SK-N-SH (cell line): ENCODE measurements around the gene NLRC5. TPM values are rescaled to one million over a fixed set of nuclear protein-coding genes. Genes with fewer than 3 reads are reported as not detected.
A peak's percentile ranks its signal among the peaks of the same experiment; 100 is the strongest.
"Not testable (repeated sequence)": the region's sequence is repeated elsewhere in the genome, so short reads cannot be mapped to it uniquely, and the experiment has no call there.

Experiments
- CTCF ChIA-PET: fragments of 300-600, 350-600 bp; formaldehyde crosslinking; extraction: SDS; loops from one replicate; lab custom pipeline; 2021; lab: Yijun Ruan, JAX
- POLR2A ChIA-PET: fragments of 350-600 bp; sonication (Branson Sonifier 250); formaldehyde crosslinking; extraction: SDS; loops from one replicate; lab custom pipeline; 2020; ENCODE audit warnings: antibody characterized with exemption, inconsistent platforms; lab: Yijun Ruan, JAX
- DNase-seq: peaks from one replicate; pipeline ENCODE4 v3.0.0; 2012
- H2AFZ ChIP-seq: fragments of 200-600 bp; sonication (generic); 2 replicates; pipeline ENCODE4 v1.8.1; 2016; ENCODE audit warnings: antibody characterized with exemption, mild to moderate bottlenecking, low read depth
- H3F3A ChIP-seq: fragments of 200-600 bp; sonication (generic); replicated peaks from 2 replicates; pipeline ENCODE3; 2016; ENCODE audit warnings: antibody characterized with exemption, mild to moderate bottlenecking; ENCODE audit not compliant: insufficient read depth
- H3K27ac ChIP-seq, 2 experiments: fragments of 200-500 bp in 1 of 2; fragments of 200-600 bp in 1 of 2; sonication (Bioruptor generic) in 1 of 2; sonication (generic), shearing (Covaris generic) in 1 of 2; 2 replicates each; pipeline versions ENCODE4 v1.5.1 to v1.6.1; 2014 to 2016; ENCODE audit warnings: low read depth in 2 of 2, inconsistent platforms in 1 of 2, low read length in 1 of 2, mild to moderate bottlenecking in 1 of 2, mixed read lengths in 1 of 2
- H3K27me3 ChIP-seq: fragments of 200-600 bp; sonication (generic), shearing (Covaris generic); 2 replicates; pipeline ENCODE4 v1.6.1; 2016; ENCODE audit warnings: mixed run types; ENCODE audit not compliant: insufficient read depth
- H3K36me3 ChIP-seq, 2 experiments: fragments of 200-500 bp in 1 of 2; fragments of 200-600 bp in 1 of 2; sonication (Bioruptor generic) in 1 of 2; sonication (generic) in 1 of 2; replicated peaks in 1 of 2; 2 replicates each; pipeline versions ENCODE3 to v1.5.1; 2014 to 2016; ENCODE audit warnings: low read length in 1 of 2, mild to moderate bottlenecking in 1 of 2; ENCODE audit not compliant: insufficient read depth in 2 of 2, control insufficient read depth in 1 of 2
- H3K4me1 ChIP-seq, 2 experiments: fragments of 200-500 bp in 1 of 2; fragments of 200-600 bp in 1 of 2; sonication (Bioruptor generic) in 1 of 2; sonication (generic), shearing (Covaris generic) in 1 of 2; 2 replicates each; pipeline versions ENCODE4 v1.5.1 to v1.6.1; 2014 to 2016; ENCODE audit warnings: low read depth in 1 of 2, low read length in 1 of 2, mixed run types in 1 of 2; ENCODE audit not compliant: insufficient read depth in 2 of 2, control insufficient read depth in 1 of 2
- H3K4me2 ChIP-seq: fragments of 200-600 bp; sonication (generic), shearing (Covaris generic); 2 replicates; pipeline ENCODE4 v1.6.1; 2017; ENCODE audit warnings: mixed run types
- H3K4me3 ChIP-seq, 2 experiments: fragments of 200-500 bp in 1 of 2; fragments of 200-600 bp in 1 of 2; sonication (Bioruptor generic) in 1 of 2; sonication (generic), shearing (Covaris generic) in 1 of 2; 2 replicates each; pipeline versions ENCODE4 v1.5.1 to v1.8.1; 2014 to 2016; ENCODE audit warnings: low read depth in 2 of 2, inconsistent platforms in 1 of 2, low read length in 1 of 2, mild to moderate bottlenecking in 1 of 2, mixed read lengths in 1 of 2, moderate library complexity in 1 of 2
- H3K79me2 ChIP-seq: fragments of 200-600 bp; sonication (generic); 2 replicates; pipeline ENCODE4 v1.8.1; 2017; ENCODE audit warnings: mild to moderate bottlenecking; ENCODE audit not compliant: insufficient read depth
- H3K9ac ChIP-seq: fragments of 200-600 bp; sonication (generic); 2 replicates; pipeline ENCODE4 v1.6.1; 2017; ENCODE audit warnings: mixed run types
- H3K9me2 ChIP-seq: fragments of 200-600 bp; sonication (generic); 2 replicates; pipeline ENCODE4 v1.6.1; 2017; ENCODE audit warnings: mixed run types
- H3K9me3 ChIP-seq: fragments of 200-600 bp; sonication (generic); 2 replicates; pipeline ENCODE4 v1.6.1; 2017; ENCODE audit warnings: mixed run types, mild to moderate bottlenecking, moderate library complexity
- H4K20me1 ChIP-seq: fragments of 200-600 bp; sonication (generic); 2 replicates; pipeline ENCODE4 v1.6.1; 2017; ENCODE audit warnings: mild to moderate bottlenecking, mixed run types; ENCODE audit not compliant: insufficient read depth
- EZH2phosphoT487 ChIP-seq: fragments of 200-600 bp; sonication (generic); IDR thresholded peaks from 2 replicates; pipeline ENCODE4 v1.6.1; 2017; ENCODE audit warnings: low read depth, mixed run types, mild to moderate bottlenecking, antibody characterized with exemption, moderate library complexity, borderline replicate concordance
- GATA2 ChIP-seq: sonication (generic); formaldehyde crosslinking; IDR thresholded peaks from 2 replicates; pipeline ENCODE4 v1.5.0; 2020; ENCODE audit warnings: mild to moderate bottlenecking, missing genetic modification reagents
- JUND ChIP-seq: IDR thresholded peaks from 2 replicates; pipeline ENCODE4 v1.4.0; 2012
- NRF1 ChIP-seq: IDR thresholded peaks from 2 replicates; pipeline ENCODE4 v1.6.1; 2012; ENCODE audit warnings: low read depth, mild to moderate bottlenecking, low read length
- SIN3A ChIP-seq: IDR thresholded peaks from 2 replicates; pipeline ENCODE4 v1.6.1; 2012; ENCODE audit warnings: low read depth, mild to moderate bottlenecking, low read length, moderate library complexity, borderline replicate concordance
- TCF12 ChIP-seq: IDR thresholded peaks from 2 replicates; pipeline ENCODE4 v1.4.0; 2012
- WGBS: methylation state at CpG from one replicate; pipeline ENCODE4 v1.1.6; 2017; ENCODE audit warnings: low lambda C conversion rate; 5-methylcytosine and 5-hydroxymethylcytosine counted together
- polyA plus RNA-seq, 3 experiments: library from polyadenylated mRNA; depleted of rRNA; stranded (reverse); fragments of >200 nt; gene quantifications; 2 replicates each; pipeline ENCODE4 v1.2.3, GENCODE V29; 2012
- TF ChIP-seq, protein P1 (sequence below): IDR thresholded peaks from 2 replicates; pipeline ENCODE4 v1.4.0; 2012; ENCODE audit warnings: low read depth, borderline replicate concordance
- TF ChIP-seq, protein P2 (sequence below): fragments of 150-350 bp; IDR thresholded peaks from 2 replicates; pipeline ENCODE4 v1.6.1; 2017; ENCODE audit warnings: antibody characterized with exemption, low read length, low read depth, borderline replicate concordance

The NLRC5 gene
- polyA plus RNA-seq, 1 of the 3 experiments (the other 2 are of a cell fraction) = 6.5 TPM

DNA sequence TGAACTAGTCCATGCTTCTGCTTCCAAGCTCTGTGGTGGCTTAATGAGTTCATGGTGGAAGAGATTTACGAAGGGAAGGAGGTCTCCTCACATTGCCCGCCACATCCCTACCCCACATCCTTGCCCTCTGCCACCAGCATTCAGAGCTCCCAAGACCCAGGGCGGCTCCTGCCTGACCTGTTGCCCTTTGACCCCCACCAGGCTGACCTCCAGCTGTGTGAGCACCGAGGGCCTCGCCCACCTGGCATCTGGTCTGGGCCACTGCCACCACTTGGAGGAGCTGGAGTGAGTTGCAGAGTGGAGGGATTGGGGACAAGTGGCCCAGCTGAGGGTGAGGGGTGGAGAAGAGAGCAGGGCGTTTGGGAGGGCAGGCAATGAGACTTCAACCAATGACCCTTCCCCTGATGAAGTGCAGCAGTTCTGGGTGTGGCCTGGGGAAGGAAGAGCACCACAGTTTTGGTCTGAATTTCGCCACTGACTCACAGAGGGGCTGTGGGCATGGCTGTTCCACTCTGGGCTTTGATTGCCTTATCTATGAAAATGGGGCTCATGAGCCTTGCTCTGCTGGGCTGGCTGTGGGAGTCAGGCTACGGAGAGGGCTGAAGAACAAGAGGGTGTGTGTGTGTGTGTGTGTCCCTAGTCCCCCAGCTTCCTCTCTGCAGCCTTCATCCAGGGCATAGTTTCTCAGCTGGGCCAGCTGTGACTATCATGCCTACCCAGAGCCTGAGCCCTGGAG, 80.4 kb downstream of the NLRC5 start (continued):
- TF ChIP-seq SIN3A = no peak

DNA sequence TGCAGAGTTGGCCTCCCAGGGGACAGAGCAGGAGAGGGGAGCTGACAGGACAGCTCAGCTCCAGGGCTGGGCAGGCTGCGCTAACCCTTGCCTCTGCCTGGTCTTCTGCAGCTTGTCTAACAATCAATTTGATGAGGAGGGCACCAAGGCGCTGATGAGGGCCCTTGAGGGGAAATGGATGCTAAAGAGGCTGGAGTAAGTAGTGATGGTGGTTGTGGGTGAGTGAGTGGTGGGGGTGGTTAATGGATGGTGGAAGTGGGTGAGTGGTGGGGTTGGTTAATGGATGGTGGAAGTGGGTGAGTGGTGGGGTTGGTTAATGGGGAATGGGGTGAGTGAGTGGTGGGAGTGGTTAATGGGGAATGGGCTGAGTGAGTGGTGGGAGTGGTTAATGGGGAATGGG, 81.1 kb downstream of the NLRC5 start:
- POLR2A ChIA-PET = no interaction called here
- WGBS = 79% methylated on average over 2 of the region's 2 CpGs

DNA sequence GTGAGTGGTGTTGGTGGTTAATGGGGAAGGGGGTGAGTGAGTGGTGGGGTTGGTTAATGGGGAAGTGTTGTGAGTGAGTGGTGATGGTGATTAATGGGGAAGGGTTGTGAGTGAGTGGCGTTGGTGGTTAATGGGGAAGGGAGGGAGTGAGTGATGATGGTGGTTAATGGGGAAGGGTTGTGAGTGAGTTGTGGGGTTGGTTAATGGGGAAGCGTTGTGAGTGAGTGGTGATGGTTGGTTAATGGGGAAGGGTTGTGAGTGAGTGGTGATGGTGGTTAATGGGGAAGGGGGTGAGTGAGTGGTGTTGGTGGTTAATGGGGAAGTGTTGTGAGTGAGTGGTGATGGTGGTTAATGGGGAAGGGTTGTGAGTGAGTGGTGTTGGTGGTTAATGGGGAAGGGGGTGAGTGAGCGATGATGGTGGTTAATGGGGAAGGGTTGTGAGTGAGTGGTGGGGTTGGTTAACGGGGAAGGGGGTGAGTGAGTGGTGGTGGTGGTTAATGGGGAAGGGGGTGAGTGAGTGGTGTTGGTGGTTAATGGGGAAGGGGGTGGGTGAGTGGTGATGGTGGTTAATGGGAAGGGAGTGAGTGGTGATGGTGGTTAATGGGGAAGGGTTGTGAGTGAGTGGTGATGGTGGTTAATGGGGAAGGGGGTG, 81.8 kb downstream of the NLRC5 start:
- CTCF ChIA-PET = interaction anchor here (2.1 to 2.4 kb wide), 2 partner anchors 9 to 13 kb away, joined by 6 to 19 read pairs; no protein-coding TSS in a partner anchor
- DNase-seq, H4K20me1 ChIP-seq, H3K9ac ChIP-seq, H3K4me3 ChIP-seq, H3K27ac ChIP-seq, H3K27me3 ChIP-seq, H3K4me2 ChIP-seq, H3K79me2 ChIP-seq, H2AFZ ChIP-seq, POLR2A ChIA-PET, H3K4me1 ChIP-seq, H3K36me3 ChIP-seq, H3K9me2 ChIP-seq, H3F3A ChIP-seq, H3K9me3 ChIP-seq: not testable (repeated sequence)
- WGBS = 95% methylated on average over 4 of the region's 4 CpGs

More for the DNA sequence above, 81.1 kb downstream of the NLRC5 start:
- H3K36me3 ChIP-seq = no peaks in the 10 kb centered on the region
- CTCF ChIA-PET = interaction anchor here (2.2 kb wide), 1 partner anchor 14 kb away, joined by 10 read pairs; no protein-coding TSS in a partner anchor
- H3K9me3 ChIP-seq = no peaks in the 10 kb centered on the region
- H4K20me1 ChIP-seq = no peaks in the 10 kb centered on the region
- TF ChIP-seq GATA2 (CRISPR knock-in tag) (no peak), TCF12 (no peak), JUND (no peak)
- H3F3A ChIP-seq = peaks cover 10% of the 10 kb centered on the region
- DNase-seq = no peak
- no peak overlapping the region for H2AFZ ChIP-seq
- no peaks in the 10 kb centered on the region for H3K27me3 ChIP-seq
- H3K4me3 ChIP-seq = no peak overlapping the region
- peaks cover 0 to 4% of the 10 kb centered on the region in 2 experiments; a peak in 1 of 4 replicates for H3K4me1 ChIP-seq
- no peaks in the 10 kb centered on the region for H3K79me2 ChIP-seq
- no peaks in the 10 kb centered on the region for H3K9me2 ChIP-seq
- H3K9ac ChIP-seq = no peak overlapping the region
- H3K4me2 ChIP-seq = no peak overlapping the region
- H3K27ac ChIP-seq = no peak overlapping the region

DNA sequence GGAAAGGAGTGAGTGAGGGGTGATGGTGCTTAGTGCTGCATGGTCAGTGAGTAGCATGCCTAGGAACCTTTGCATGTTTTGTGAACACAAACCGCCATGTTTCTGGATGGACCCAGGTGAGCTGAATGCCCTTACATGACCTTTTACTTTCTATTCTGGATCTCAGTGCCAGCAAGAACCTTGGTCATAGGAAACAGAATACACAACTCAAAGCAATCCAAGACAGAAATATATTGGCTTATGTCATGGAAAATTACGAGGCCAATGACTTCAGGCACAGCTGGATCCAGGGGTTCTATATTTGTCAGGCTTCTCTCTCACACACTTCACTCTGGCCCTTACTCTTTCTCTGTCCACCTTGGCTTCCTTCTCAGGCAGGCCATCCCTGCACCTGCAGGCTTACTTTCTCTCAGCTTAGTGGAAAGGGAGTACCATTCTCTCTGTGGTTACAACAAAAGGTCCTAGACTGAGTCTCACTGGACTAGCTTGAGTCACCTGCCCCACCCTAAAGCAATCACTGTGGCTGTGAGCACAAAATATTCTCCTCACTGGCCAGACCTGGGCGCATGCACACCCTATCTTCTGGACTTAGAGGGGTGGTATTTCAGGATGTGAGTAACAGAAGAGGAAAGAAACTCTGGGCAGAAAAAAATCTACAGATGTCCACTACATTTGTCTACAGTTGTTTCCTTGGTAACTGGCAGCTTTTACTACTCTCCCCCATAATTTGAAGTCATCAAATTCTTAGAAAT, 82.7 kb downstream of the NLRC5 start:
- H3K9ac ChIP-seq = no peak overlapping the region
- H3K4me2 ChIP-seq = peak overlapping the region; percentile 15; the same call in 1 of the 2 replicates
- ChIA-PET POLR2A (interaction anchor here (0.6 to 0.9 kb wide), 2 partner anchors 10 to 585 kb away, joined by 3 read pairs; no protein-coding TSS in a partner anchor), CTCF (interaction anchor here (0.8 to 2.4 kb wide), 3 partner anchors 10 to 15 kb away, joined by 3 to 19 read pairs (median 6); no protein-coding TSS in a partner anchor)
- H4K20me1 ChIP-seq = no peaks in the 10 kb centered on the region
- no peaks in the 10 kb centered on the region for H3K36me3 ChIP-seq
- no peak overlapping the region for H2AFZ ChIP-seq
- H3K4me1 ChIP-seq = peaks cover 0 to 4% of the 10 kb centered on the region in 2 experiments; a peak in 1 of 4 replicates
- no peak for DNase-seq
- H3F3A ChIP-seq = peaks cover 10% of the 10 kb centered on the region
- H3K27me3 ChIP-seq = no peaks in the 10 kb centered on the region
- H3K9me3 ChIP-seq = no peaks in the 10 kb centered on the region
- 69% methylated on average over 3 of the region's 3 CpGs for WGBS
- H3K4me3 ChIP-seq = no peak overlapping the region
- no peaks in the 10 kb centered on the region for H3K9me2 ChIP-seq
- peak overlapping the region in 1 of 2 experiments; percentile 49; a peak in 2 of 4 replicates for H3K27ac ChIP-seq
- no peaks in the 10 kb centered on the region for H3K79me2 ChIP-seq
- TF ChIP-seq, protein P1, sequence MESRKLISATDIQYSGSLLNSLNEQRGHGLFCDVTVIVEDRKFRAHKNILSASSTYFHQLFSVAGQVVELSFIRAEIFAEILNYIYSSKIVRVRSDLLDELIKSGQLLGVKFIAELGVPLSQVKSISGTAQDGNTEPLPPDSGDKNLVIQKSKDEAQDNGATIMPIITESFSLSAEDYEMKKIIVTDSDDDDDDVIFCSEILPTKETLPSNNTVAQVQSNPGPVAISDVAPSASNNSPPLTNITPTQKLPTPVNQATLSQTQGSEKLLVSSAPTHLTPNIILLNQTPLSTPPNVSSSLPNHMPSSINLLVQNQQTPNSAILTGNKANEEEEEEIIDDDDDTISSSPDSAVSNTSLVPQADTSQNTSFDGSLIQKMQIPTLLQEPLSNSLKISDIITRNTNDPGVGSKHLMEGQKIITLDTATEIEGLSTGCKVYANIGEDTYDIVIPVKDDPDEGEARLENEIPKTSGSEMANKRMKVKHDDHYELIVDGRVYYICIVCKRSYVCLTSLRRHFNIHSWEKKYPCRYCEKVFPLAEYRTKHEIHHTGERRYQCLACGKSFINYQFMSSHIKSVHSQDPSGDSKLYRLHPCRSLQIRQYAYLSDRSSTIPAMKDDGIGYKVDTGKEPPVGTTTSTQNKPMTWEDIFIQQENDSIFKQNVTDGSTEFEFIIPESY = no peak
- TF ChIP-seq EZH2phosphoT487 (no peak), NRF1 (no peak), TCF12 (no peak)
- TF ChIP-seq, protein P2, sequence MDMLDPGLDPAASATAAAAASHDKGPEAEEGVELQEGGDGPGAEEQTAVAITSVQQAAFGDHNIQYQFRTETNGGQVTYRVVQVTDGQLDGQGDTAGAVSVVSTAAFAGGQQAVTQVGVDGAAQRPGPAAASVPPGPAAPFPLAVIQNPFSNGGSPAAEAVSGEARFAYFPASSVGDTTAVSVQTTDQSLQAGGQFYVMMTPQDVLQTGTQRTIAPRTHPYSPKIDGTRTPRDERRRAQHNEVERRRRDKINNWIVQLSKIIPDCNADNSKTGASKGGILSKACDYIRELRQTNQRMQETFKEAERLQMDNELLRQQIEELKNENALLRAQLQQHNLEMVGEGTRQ = no peak
